Gastroesophageal sphincter (tissue), 3 donors: ENCODE data around the gene TRIO.

Experiments used
- POLR2A ChIP-seq, 2 donors: fragments of 450-650 bp; IDR thresholded peaks; one replicate each; pipeline ENCODE4 v1.6.1; 2017; ENCODE audit warnings: antibody characterized with exemption in 2 of 2, mild to moderate bottlenecking in 2 of 2, moderate library complexity in 1 of 2
- TF ChIP-seq, protein P1 (sequence below), 4 experiments: fragments of 200-600 bp in 2 of 4; fragments of 450-650 bp in 2 of 4; sonication (generic) in 1 of 4; IDR thresholded peaks; one replicate each; pipeline ENCODE4 v1.5.1; 2017 to 2019; ENCODE audit warnings: antibody characterized with exemption in 4 of 4, mild to moderate bottlenecking in 2 of 4, moderate library complexity in 2 of 4

DNA sequence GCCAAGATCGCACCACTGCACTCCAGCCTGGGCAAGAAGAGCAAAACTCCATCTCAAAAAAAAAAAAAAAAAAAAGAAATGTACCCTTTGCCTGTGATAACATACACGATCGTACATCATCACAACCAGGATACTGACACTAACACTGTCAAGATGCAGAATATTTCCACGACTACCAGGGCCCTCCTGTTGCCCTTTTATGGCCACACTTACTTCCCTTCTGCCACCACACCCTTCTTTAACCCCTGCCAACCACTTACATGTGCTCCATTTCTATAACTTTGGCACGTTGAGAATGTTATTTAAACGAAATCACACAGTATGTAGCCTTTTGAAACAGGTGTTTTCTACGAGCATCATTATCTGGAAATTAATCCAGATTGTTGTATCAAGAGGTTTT is 369.4 kb downstream of the TRIO start:
- TF ChIP-seq POLR2A (IDR thresholded peaks at IDR 0.05) = no peak
- TF ChIP-seq, protein P1, sequence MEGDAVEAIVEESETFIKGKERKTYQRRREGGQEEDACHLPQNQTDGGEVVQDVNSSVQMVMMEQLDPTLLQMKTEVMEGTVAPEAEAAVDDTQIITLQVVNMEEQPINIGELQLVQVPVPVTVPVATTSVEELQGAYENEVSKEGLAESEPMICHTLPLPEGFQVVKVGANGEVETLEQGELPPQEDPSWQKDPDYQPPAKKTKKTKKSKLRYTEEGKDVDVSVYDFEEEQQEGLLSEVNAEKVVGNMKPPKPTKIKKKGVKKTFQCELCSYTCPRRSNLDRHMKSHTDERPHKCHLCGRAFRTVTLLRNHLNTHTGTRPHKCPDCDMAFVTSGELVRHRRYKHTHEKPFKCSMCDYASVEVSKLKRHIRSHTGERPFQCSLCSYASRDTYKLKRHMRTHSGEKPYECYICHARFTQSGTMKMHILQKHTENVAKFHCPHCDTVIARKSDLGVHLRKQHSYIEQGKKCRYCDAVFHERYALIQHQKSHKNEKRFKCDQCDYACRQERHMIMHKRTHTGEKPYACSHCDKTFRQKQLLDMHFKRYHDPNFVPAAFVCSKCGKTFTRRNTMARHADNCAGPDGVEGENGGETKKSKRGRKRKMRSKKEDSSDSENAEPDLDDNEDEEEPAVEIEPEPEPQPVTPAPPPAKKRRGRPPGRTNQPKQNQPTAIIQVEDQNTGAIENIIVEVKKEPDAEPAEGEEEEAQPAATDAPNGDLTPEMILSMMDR (IDR thresholded peaks at IDR 0.05) = no peak
